Measurements from ENCODE around the gene POU6F2. TPM values are rescaled to one million over a fixed set of nuclear protein-coding genes. Genes with fewer than 3 reads are reported as not detected.

POU6F2 gene
- total and polyA plus RNA-seq, 2 donors (not counting 1 experiment from before 2014, with no cell fraction given) = 0.47 TPM; not detected in 1

GRCh38 chr7:39288303-39288702 lies 310.6 kb downstream of the POU6F2 start:
- ATAC-seq (ENCODE audit: low read depth) (no peak), DNase-seq (no peak)
- Histone ChIP-seq H3K4me2 (replicated peaks; ENCODE audit: low read depth, low read length, poor library complexity, severe bottlenecking) (no peak overlapping the region), H3K9ac (ENCODE audit: low read length) (no peak overlapping the region), H3K4me1 (ENCODE audit: control insufficient read depth in 2 of 2, insufficient read depth in 2 of 2, low read length in 2 of 2) (no peaks in the 10 kb centered on the region), H2AFZ (ENCODE audit: insufficient read depth, low read depth, low read length, poor library complexity, severe bottlenecking) (no peak overlapping the region), H3K27ac (ENCODE audit: low read length in 2 of 2) (no peak overlapping the region), H3K9me3 (ENCODE audit: control extremely low read depth in 1 of 3, control insufficient read depth in 2 of 3, insufficient read depth in 1 of 3, low read length in 2 of 3) (peaks cover 0 to 3% (median 0%) of the 10 kb centered on the region in 3 donors), H3K27me3 (replicated peaks in 1 of 4; ENCODE audit: control extremely low read depth in 1 of 4, control insufficient read depth in 3 of 4, insufficient read depth in 4 of 4, low read length in 3 of 4) (no peaks in the 10 kb centered on the region), H3K36me3 (replicated peaks in 1 of 2; ENCODE audit: control extremely low read depth in 1 of 2, control insufficient read depth in 1 of 2, extremely low read depth in 1 of 2, insufficient read depth in 2 of 2, low read length in 1 of 2) (no peaks in the 10 kb centered on the region), H3K4me3 (ENCODE audit: control extremely low read depth in 1 of 5, extremely low read depth in 1 of 5, insufficient read depth in 1 of 5, low read depth in 2 of 5, low read length in 4 of 5) (no peak overlapping the region), H4K20me1 (ENCODE audit: control insufficient read depth, insufficient read depth, low read length, poor library complexity, severe bottlenecking) (no peaks in the 10 kb centered on the region), H3K79me2 (ENCODE audit: control insufficient read depth, insufficient read depth, low read length) (no peaks in the 10 kb centered on the region)
- no peak for TF ChIP-seq EZH2 (IDR thresholded peaks at IDR 0.05; ENCODE audit: borderline replicate concordance, insufficient read depth, low read depth, low read length, poor library complexity, severe bottlenecking)
- TF ChIP-seq CTCF (IDR thresholded peaks at IDR 0.05) = no peak
- H3K27me3 Mint-ChIP-seq = peaks cover 29% of the 10 kb centered on the region
- WGBS (ENCODE audit: insufficient coverage) = 82% methylated on average over 2 of the region's 3 CpGs
- H3K27ac Mint-ChIP-seq = no peak overlapping the region
- no peaks in the 10 kb centered on the region for H3K9me3 Mint-ChIP-seq (ENCODE audit: insufficient read depth)
- ChIA-PET CTCF (no interaction called here), POLR2A (no interaction called here)
- no peak overlapping the region for H3K4me3 Mint-ChIP-seq
- intact Hi-C loops (cut with micrococcal nuclease) = no loop called here
- no peaks in the 10 kb centered on the region for H3K4me1 Mint-ChIP-seq

- no peak for ATAC-seq (ENCODE audit: low read depth)
- no peaks in the 10 kb centered on the region for H3K79me2 ChIP-seq (ENCODE audit: control insufficient read depth, insufficient read depth, low read length)
Measured at GRCh38 chr7:39291628-39292410, 314.1 kb downstream of the POU6F2 start.

More at GRCh38 chr7:39291628-39292410, 314.1 kb downstream of the POU6F2 start:
- Mint-ChIP-seq H3K27ac (no peak overlapping the region), H3K9me3 (ENCODE audit: insufficient read depth) (no peaks in the 10 kb centered on the region), H3K4me1 (no peaks in the 10 kb centered on the region), H3K27me3 (peaks cover 13% of the 10 kb centered on the region), H3K4me3 (no peak overlapping the region)
- H3K27me3 ChIP-seq (replicated peaks in 1 of 4; ENCODE audit: control extremely low read depth in 1 of 4, control insufficient read depth in 3 of 4, insufficient read depth in 4 of 4, low read length in 3 of 4) = no peaks in the 10 kb centered on the region
- H3K36me3 ChIP-seq (replicated peaks in 1 of 2; ENCODE audit: control extremely low read depth in 1 of 2, control insufficient read depth in 1 of 2, extremely low read depth in 1 of 2, insufficient read depth in 2 of 2, low read length in 1 of 2) = no peaks in the 10 kb centered on the region
- no peak overlapping the region for H3K4me2 ChIP-seq (replicated peaks; ENCODE audit: low read depth, low read length, poor library complexity, severe bottlenecking)
- intact Hi-C loops (cut with micrococcal nuclease) = no loop called here
- no peak overlapping the region for H3K27ac ChIP-seq (ENCODE audit: low read length in 2 of 2)
- H2AFZ ChIP-seq (ENCODE audit: insufficient read depth, low read depth, low read length, poor library complexity, severe bottlenecking) = no peak overlapping the region
- WGBS (ENCODE audit: insufficient coverage) = 67% methylated on average over 4 of the region's 10 CpGs
- no peak overlapping the region for H3K9ac ChIP-seq (ENCODE audit: low read length)
- DNase-seq = no peak
- H3K9me3 ChIP-seq (ENCODE audit: control extremely low read depth in 1 of 3, control insufficient read depth in 2 of 3, insufficient read depth in 1 of 3, low read length in 2 of 3) = peaks cover 0 to 3% (median 0%) of the 10 kb centered on the region in 3 donors
- CTCF ChIA-PET = no interaction called here
- no peaks in the 10 kb centered on the region for H4K20me1 ChIP-seq (ENCODE audit: control insufficient read depth, insufficient read depth, low read length, poor library complexity, severe bottlenecking)
- POLR2A ChIA-PET = no interaction called here
- no peak for TF ChIP-seq EZH2 (IDR thresholded peaks at IDR 0.05; ENCODE audit: borderline replicate concordance, insufficient read depth, low read depth, low read length, poor library complexity, severe bottlenecking)
- TF ChIP-seq CTCF (IDR thresholded peaks at IDR 0.05) = no peak
- no peaks in the 10 kb centered on the region for H3K4me1 ChIP-seq (ENCODE audit: control insufficient read depth in 2 of 2, insufficient read depth in 2 of 2, low read length in 2 of 2)
- no peak overlapping the region for H3K4me3 ChIP-seq (ENCODE audit: control extremely low read depth in 1 of 5, extremely low read depth in 1 of 5, insufficient read depth in 1 of 5, low read depth in 2 of 5, low read length in 4 of 5)
